Raji (cell line): ENCODE results near the gene LHFPL3.

ENCODE experiments used
- POLR2A ChIP-seq: IDR thresholded peaks from 2 replicates; pipeline ENCODE4 v1.6.1; 2011; ENCODE audit warnings: low read depth, low read length, control low read depth; ENCODE audit not compliant: insufficient read depth

Gene LHFPL3

DNA sequence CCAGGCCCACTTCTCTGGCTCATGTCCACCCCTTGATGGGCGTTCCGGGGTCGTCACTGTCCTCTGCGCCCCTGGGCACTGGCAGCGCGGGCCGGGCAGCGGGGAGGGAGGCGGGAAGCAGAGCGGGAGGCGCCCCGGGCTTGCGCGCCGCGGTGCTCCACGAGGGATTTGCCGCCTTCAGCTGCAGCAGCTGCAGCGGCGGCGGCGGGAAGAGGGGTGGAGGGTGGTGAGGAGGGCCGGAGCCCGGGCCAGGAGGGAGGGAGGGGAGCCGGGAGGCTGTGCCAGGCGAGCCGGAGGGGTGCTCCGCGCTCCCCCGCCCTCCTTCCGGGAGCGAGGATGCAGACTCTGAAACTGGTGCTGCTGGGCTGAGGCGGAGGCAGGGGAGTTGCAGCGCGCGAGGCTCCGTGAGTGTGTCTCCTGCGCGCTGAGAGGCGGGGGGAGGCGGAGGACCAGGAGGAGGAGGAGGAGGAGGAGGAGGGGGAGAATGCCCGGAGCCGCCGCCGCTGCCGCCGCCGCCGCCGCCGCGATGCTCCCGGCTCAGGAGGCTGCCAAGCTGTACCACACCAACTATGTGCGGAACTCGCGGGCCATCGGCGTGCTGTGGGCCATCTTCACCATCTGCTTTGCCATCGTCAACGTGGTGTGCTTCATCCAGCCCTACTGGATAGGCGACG is at the start of gene LHFPL3:
Gene LHFPL3 (plus strand): TSS at position 308 of the 674 bp plus-strand sequence.
- no peak for TF ChIP-seq POLR2A

DNA sequence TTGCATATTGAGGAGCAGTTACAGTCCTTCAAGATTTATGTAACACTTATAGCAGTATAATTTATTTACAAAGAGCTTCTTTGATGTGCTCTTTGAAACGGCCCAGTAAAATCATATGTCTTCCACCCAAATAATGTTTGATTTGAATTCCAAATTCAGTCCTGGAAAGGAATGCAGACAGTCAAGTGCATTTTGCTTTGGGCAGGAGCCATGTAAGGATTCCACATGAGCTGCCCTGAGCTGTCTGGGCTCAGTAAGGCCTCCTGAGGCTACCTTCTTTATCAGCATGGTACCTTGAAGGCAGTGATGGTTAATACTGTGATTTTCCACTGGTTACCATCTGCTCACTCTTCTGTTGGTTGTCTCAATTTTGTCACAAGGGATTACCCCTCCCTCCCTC is 41.6 kb upstream of the LHFPL3 start:
- TF ChIP-seq POLR2A: no peak

DNA sequence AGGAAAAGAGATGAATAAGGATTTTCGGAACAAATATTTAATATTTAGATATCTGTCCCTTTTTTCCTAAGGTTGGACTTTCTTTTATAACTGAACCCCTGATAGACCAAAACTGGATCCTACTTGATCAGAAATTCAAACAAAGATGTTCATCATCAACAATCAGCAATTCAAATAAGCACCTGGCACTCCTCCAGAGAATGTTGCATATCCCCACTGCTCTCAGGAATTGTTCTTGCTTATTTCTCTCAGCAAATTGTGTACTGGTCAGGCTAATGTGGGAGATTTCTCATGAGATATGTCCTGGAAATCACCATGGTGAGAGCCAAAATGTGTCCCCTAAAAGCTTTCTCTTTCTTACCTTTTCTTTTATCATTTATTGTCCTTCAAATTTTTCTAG is 40.3 kb upstream of the LHFPL3 start:
- TF ChIP-seq POLR2A: no peak

DNA sequence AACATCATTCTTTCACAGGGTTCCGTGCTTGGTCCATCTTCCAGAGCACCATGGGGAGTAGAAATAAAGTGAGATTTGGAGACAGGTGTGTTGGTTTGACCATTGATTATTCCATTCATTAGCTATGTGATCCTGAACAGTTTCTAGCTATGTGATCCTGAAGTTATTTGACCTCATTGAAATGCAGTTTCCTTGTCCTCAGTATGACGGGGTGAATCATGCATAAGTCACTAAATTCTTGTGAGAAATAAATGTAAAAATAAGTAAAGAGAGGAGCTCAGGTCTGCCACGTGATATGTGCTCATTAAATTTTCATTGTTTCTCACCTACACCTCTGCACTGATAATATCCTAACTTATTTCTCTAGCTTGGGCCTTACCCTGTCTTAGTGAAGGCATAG is 34.1 kb upstream of the LHFPL3 start:
- no peak for TF ChIP-seq POLR2A

DNA sequence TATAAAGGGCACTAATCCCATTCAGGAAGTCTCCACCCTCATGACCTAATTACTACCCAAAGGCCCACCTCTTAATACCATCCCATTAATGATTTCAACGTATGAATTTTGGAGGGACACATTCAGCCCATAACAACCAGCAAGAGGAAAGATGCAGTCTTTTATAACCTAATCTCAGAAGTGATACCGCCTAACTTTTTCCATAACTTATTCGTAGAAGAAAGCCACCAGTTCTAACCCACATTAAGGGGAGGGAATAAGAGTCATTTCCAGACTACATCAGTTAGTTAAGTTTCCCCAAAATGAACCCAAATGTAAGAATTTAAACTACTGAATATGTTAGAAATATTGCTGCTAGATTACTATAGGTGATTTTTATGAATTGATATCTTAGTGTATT is 32.1 kb upstream of the LHFPL3 start:
- no peak for TF ChIP-seq POLR2A

DNA sequence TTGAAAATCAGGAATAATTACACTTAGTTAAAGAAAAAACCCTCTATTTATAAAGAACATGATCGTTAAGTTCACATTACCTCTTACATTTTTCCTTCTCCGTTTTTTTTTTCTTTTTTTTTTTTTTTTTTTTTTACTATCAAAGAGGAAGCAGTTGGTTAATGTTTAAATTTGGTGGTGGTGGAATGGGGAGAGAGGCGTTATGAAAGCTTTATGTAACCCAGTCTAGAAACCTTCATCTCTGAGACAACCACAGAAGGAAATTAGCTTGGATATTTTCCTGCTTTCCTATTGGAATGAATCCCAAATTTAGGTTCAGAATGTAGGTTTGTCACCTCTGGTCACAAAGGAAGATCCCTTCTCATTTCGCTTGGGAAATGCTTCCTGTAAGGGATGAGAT is 31.5 kb upstream of the LHFPL3 start:
- TF ChIP-seq POLR2A: no peak

DNA sequence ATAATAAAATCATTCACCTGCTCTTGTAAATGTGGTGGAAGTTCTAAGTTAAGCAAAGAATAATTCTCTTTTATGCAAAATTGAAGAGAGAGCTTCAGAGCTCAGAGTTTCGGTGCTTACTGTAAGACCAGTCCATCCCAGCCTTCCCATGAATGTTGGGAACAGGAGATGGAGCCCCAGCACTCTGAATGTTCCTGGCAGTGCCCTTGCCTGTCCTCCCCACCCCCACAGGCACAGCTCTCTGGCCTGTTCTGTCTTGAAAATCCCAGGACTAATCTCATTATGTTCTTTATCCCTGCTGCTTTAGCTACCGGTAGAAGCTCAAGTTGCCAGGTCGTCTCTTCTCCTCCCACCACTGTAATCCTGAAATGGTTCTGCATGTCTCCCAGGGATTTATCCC is 29.1 kb upstream of the LHFPL3 start:
- TF ChIP-seq POLR2A: no peak

DNA sequence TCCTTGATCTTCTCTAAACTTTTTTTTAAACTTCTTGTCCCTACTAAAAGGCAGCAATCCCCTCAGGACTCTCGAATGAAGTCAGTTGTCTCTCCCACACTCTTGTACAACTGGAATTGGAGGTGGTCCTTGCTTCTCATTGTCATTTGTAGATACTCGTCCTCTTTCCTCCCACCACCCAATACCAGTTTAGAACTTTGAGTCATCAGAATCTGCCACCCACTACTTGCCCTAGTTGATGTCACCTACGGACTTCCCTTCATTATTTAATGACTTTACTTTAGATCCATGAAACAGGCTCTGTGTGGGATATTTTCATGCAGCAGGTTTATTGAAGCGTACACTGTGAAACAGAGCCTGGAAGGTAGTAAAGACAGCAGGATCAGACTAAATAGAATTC is 28.6 kb upstream of the LHFPL3 start:
- TF ChIP-seq POLR2A: no peak

DNA sequence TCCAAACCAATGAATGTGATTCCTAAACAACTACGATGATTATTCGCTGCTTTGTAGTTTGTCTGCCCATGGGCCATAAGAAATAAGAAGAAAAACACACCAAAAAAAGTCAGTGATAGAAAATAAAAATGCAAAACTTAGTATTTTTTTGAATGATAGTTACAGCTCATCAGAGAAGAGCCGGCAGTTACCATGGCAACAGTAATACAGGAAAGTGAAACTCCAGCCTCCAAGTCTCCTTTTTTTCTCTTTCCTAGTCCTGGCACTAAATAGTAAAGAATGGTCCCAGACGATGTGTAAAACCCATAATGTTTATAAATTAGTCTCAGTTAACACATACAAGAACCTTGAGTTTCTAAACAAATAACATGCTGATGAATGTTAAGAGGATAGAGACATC is 21.6 kb upstream of the LHFPL3 start:
- TF ChIP-seq POLR2A: no peak

DNA sequence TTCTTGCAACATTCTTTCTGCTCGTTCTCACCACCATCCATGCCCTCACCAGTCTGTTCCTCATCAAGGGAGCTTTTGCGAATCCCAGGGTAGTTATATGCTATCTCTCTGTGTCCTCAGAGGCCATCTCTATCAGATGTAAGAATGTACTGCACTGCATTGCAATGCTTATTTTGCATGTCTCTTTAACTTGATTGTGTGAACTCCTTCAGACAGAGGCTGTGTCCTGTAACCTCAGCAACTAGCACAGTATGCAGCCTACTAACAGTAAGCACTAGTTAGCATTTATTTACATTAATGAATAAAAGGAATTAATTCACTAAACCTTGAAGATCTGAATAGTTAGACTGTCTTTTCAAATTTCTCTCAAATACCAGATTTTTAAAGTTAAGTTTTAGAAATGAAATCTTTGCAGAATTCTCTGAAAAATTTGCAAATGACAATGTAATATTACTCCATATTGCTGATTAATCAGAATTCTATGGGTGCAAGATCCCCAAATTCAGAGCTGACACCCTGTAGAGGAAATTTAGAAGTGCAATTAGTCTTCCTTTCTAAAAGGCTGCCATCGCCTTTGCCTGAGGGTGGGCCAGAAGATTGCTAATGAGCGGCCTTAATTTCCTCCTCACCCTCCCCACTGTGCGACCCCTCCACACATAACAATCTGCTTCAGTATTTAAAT is 10.3 kb upstream of the LHFPL3 start:
- TF ChIP-seq POLR2A: no peak

DNA sequence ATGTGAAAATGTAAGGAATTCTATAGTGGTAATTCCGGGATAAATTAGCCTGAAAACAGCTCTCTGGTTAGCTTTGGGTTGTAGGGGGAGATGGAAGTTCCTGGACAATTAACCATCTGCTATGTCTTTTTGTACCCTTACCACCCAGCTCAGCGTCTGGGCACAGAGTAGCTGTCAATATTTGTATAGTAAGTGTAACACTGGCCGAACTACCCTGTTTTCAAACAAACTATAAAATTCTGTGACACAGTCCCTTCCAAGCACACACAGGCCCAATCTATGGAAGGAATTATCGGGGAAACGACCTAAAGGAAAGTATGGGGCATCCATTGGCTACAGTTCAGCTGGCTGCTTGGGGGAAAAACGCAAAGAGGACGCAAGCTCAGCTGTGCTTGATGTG is 869 bp upstream of the LHFPL3 start:
- TF ChIP-seq POLR2A: no peak

DNA sequence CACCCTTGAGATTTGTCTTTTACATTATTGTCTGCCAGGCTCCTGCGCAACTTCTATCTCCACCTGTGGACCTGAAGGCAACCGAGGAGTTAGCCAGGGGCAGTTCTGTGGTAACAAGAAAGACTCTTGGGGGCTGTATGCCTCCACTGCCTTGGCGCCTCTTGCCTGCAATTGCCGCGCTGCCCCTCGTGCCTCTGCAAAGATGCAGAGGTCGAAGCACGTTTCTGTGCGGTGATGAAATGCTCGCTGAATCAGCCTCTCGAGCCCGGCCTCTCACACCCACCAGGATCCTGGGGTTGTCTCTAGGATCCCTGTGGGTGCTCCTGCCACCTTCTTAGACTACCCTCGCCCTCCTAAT is 486 bp upstream of the LHFPL3 start:
- no peak for TF ChIP-seq POLR2A

DNA sequence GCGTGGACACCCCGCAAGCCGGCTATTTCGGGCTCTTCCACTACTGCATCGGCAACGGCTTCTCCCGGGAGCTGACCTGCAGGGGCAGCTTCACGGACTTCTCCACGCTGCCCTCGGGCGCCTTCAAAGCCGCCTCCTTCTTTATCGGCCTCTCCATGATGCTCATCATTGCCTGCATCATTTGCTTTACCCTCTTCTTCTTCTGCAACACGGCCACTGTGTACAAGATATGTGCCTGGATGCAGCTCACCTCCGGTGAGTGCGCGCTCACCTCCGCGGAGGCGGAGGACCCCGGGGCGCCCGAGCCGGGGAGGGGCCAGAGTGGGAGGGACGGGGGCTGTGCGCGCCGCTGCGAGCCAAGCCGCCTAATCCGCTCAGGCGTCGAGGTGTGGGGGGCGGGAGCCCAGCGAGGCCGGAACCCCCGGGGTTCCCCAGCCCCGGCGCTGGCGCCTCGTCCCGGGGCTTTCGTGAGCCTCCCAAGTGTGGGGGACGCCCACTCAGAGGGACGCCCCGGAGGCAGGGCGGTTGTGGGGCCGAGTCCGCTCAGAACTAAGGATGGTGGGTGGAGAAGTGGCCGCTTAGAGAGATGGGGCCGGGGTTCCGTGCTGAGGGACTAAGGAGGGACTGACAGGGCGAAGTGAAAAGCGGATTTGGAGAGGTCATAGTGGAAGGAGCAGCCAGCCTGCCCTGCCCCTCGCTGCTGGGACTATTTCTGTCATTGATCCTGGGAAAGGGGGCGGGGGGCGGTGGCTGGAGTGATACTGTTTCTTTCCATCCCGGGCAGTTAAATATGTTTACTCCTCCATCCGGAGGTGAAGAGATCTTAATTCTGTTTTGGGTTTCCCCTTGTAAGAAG is 795 bp downstream of the LHFPL3 start:
- no peak for TF ChIP-seq POLR2A

DNA sequence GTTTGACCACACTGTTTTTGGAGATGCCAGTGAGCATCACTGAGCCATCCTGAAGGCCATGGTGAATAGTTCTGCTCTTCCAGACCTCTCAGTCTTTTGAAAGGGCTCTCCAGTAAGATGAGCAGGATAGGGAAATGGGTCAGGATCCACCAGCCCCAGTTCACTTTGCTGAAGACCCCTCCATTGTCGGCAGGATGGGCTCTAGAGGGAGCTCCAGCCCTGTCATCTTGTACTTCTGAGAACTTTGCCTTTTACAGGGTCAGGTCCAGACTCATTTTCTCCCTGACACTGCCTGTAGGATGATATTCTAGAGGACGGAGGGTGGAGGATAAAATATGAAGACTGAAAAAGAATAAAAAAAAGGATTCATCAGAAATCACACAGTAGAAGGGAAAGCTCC is 13.1 kb downstream of the LHFPL3 start:
- TF ChIP-seq POLR2A: no peak

DNA sequence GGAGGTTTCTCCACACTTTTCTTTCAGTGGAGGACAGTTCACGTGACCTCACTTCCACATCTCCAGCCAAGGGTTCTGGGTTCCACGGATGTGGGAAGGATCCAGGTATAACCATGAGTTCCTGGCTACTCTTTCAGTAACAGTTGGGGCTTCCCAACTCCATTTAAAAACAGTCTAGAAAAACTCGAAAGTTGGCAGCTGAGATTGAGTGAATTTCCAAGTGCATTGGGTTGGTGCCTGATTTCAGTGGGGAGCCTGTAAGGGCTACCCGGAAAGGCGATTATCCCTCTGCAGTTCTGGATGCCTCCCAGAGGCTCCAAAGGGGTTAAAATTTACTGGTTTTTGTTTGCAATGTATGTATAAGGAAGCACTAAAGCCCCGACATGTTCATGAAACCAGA is 24.3 kb downstream of the LHFPL3 start:
- TF ChIP-seq POLR2A: no peak

DNA sequence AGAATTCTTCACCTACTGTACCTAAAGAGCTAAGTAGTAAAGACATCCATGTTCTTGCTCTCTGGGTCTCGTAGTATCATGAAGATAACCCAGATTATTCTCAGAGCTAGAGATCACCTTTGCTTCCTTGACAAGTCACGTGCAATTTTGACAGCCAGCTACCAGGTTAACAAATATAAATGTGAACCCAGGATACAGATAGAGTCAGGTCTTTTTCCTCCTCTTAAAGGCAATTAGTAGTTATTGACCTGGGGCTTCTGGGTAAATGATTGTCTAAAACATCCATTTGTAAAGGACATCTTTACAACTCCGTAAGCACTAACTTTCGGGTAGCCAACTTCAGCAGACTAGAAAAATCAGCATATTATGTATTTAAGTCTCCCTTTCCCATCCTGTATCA is 28.8 kb downstream of the LHFPL3 start:
- no peak for TF ChIP-seq POLR2A

DNA sequence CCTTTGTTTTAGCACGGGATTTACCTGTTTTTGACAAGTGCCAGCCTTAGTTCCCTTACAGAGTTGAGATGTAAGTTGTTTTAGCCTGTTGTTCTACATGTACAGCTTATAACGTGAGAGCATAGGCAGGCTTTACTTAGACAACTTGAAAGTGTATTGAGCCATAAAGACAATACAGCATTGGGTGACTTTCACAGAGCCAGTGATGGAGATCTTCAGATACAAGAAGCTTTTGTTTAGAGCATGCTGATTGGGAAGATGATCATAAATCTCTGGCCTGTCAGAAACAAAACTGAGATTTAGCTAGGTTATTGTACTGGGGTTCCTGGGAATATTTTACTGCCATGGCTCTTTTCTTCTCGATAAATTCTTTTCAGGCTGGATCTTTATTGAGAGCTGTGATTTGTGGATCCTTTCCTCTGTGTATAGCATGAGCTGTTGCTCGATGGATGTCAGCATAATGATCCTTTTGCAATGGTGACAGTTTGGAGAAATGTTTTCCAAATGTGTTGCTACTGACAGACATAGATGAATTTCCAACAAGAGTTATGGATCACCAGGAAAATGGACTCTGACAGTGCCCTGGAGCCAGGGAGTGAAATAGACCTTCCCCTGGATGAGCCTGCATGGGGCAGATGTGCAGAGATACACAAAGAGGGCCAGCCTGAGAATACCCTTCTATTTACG is 30.2 kb downstream of the LHFPL3 start:
- no peak for TF ChIP-seq POLR2A
